Cardiac fibroblast (primary cell): ENCODE results near the gene DNAAF2.

Experiments used
- DNase-seq, 2 donors: peaks; one replicate each; pipeline versions ENCODE4 v3.0.0 to v3.0.0-alpha.2; 2010; ENCODE audit warnings: low read depth in 2 of 2
- H3K4me3 ChIP-seq, 2 donors: replicated peaks in 1 of 2; 1 replicate in 1 of 2; 2 replicates in 1 of 2; pipeline ENCODE4 v1.5.1; 2011; ENCODE audit warnings: low read depth in 2 of 2, low read length in 2 of 2, mild to moderate bottlenecking in 2 of 2, moderate library complexity in 1 of 2
- TF ChIP-seq, protein P1 (sequence below): IDR thresholded peaks from one replicate; pipeline ENCODE4 v1.5.1; 2011; ENCODE audit warnings: low read depth, mild to moderate bottlenecking, low read length, inconsistent platforms

Gene DNAAF2

DNA sequence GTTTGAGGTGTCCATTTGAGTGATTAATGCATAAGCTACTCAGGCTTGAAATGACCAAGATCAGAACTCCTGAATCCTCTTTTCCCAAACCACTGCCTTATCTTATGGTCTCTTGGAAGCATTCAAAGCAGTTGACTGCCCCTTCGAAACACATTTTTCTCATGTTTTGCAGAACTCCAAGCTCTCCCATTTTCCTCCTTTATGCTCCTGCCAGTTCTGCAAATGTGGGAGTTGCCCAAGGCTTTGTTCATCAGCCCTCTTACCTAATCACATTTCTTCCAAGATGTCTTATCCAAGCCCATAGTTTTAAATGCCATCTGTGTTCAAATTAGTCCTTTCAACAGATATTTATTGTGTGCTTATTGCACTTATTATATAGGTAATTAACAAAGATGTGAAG, 1.8 kb upstream of the DNAAF2 start:
- peak in 1 of 2 donors; percentile 40 for DNase-seq
- TF ChIP-seq, protein P1, sequence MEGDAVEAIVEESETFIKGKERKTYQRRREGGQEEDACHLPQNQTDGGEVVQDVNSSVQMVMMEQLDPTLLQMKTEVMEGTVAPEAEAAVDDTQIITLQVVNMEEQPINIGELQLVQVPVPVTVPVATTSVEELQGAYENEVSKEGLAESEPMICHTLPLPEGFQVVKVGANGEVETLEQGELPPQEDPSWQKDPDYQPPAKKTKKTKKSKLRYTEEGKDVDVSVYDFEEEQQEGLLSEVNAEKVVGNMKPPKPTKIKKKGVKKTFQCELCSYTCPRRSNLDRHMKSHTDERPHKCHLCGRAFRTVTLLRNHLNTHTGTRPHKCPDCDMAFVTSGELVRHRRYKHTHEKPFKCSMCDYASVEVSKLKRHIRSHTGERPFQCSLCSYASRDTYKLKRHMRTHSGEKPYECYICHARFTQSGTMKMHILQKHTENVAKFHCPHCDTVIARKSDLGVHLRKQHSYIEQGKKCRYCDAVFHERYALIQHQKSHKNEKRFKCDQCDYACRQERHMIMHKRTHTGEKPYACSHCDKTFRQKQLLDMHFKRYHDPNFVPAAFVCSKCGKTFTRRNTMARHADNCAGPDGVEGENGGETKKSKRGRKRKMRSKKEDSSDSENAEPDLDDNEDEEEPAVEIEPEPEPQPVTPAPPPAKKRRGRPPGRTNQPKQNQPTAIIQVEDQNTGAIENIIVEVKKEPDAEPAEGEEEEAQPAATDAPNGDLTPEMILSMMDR, result no peak

DNA sequence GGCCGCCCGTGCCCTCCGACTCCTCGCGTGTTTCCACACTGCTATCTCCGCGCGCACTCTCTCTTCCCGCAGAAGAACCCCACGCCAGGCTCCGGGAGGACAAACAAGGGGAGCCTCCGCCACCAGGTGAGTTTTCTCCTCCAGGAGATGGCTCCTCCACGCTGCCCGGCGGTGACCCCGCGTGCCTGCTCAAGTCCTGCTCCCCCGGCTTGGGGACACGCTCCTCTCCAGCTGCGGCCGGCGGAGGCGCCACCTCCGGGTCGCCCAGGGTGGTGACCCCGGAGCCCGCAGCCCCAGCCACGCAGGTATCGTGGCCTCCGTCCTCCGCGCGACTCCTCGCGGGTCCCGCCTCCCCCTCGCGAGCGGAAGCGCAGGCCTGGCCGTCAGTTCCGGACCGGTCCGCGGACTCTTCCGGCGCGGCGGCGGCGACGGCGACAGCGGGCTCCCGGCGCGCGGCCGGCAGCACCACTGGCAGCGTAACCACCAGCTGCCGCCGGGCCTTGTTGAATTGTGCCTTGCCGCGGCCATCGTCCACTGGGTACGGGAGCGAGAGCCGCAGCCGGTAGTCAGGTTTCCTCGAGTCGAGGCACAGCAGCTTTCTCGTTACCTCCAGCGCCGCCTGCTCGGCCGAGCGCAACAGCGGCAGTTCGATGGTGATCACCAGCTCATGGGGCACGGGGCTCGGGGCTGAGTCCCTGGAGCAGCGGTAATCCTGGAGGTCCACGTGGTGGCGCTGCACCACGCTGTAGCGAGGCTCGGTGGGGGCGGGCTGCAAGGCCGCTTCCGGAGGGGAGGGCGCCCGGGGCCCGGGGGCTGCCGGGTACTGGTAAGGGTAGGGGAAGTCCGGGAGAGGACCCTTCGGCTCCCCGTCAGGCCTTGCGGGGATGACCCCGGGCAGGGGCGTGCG, 1.2 kb downstream of the DNAAF2 start:
- H3K4me3 ChIP-seq, result peak overlapping the region; percentile 92 to 96
- peak; percentile 96 to 97 for DNase-seq
- TF ChIP-seq, protein P1, result peak; percentile 48

More for the DNA sequence above, 1.8 kb upstream of the DNAAF2 start:
- H3K4me3 ChIP-seq, result no peak overlapping the region

DNA sequence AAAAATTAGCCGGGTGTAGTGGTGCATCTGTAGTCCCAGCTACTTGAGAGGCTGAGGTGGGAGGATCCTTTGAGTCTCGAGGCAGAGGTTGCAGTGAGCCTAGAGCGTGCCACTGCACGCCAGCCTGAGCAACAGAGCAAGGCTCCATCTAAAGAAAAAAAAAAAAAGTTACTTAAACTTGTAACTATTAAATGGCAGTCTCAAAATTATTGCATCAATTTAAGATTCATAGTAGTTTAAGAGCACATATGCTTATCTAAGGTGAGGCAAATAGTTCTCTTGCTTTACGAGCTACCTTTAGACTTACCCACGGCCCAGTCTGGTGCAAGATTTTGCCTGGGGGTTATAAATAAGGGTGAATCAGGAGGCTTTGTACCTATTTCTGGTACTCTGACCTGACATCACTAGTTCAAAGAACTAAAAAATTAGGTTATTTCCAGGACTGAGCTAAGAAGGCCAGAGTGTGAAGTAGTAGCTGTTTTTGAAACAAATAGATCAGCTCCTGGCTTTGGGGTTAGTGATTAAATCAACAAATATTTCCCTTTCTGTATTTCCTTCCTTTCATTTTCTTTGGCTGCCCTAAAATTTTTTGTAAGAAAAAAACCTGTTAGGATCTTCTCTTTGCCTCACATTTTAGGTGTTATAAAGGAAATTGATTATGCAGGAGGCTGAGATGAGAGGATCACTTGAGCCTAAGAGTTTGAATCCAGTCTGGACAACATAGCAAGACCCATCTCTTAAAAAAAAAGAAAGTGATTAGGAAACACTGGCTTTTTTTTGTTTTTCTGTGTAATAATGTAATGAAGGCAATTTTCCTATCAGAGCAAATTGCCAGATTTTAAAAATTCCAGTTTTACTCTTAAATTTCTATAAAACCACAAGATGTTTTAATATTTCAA, 10.9 kb downstream of the DNAAF2 start:
- DNase-seq, result peak in 1 of 2 donors; percentile 43
- H3K4me3 ChIP-seq, result no peak overlapping the region
- TF ChIP-seq, protein P1, result no peak

DNA sequence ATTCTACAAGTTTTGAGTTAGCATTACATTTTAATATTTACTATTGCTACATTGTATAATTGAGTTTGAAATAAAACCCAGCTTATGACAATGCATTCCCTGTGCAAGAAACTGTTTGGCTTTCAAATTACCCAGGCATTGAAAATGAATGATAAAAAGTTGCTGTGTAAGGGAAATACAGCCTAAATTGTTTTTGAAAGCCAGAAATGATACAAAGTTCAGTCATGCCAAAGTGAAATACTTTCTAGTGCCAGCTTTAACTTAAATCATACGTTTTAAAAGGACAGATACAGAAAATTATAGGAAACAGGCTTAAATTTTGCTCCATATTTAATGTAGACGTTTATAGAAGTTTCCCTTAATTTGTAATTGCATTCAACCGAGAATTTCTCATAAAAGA, 11.7 kb downstream of the DNAAF2 start:
- H3K4me3 ChIP-seq, result no peak overlapping the region
- peak in 1 of 2 donors; percentile 18 for DNase-seq
- TF ChIP-seq, protein P1, result no peak

DNA sequence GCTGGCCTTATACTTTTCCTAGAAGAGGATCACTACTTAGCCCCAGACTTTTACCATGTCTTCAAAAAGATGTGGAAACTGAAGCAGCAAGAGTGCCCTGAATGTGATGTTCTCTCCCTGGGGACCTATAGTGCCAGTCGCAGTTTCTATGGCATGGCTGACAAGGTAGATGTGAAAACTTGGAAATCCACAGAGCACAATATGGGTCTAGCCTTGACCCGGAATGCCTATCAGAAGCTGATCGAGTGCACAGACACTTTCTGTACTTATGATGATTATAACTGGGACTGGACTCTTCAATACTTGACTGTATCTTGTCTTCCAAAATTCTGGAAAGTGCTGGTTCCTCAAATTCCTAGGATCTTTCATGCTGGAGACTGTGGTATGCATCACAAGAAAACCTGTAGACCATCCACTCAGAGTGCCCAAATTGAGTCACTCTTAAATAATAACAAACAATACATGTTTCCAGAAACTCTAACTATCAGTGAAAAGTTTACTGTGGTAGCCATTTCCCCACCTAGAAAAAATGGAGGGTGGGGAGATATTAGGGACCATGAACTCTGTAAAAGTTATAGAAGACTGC, 12.9 kb downstream of the DNAAF2 start:
- TF ChIP-seq, protein P1, result no peak
- peak overlapping the region; percentile 92 to 93 for H3K4me3 ChIP-seq
- no peak for DNase-seq

DNA sequence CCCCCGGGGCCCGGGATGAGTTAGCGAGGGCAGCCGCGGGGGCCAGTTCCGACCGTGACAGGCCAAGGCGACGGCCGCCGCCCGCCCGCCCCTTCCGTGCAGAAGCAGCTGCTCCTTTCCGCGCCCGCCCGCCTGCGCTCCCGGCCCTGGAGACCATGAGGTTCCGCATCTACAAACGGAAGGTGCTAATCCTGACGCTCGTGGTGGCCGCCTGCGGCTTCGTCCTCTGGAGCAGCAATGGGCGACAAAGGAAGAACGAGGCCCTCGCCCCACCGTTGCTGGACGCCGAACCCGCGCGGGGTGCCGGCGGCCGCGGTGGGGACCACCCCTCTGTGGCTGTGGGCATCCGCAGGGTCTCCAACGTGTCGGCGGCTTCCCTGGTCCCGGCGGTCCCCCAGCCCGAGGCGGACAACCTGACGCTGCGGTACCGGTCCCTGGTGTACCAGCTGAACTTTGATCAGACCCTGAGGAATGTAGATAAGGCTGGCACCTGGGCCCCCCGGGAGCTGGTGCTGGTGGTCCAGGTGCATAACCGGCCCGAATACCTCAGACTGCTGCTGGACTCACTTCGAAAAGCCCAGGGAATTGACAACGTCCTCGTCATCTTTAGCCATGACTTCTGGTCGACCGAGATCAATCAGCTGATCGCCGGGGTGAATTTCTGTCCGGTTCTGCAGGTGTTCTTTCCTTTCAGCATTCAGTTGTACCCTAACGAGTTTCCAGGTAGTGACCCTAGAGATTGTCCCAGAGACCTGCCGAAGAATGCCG, 13.7 kb downstream of the DNAAF2 start:
- TF ChIP-seq, protein P1, result no peak

More for the DNA sequence above, 13.7 kb downstream of the DNAAF2 start:
- H3K4me3 ChIP-seq, result peak overlapping the region; percentile 92 to 93
- DNase-seq, result peak; percentile 65 to 73
